IPS-18c (cell line): ENCODE data around the gene PLEKHA1.

Experiments used
- H3K4me3 ChIP-seq: 2 replicates; pipeline ENCODE4 v1.7.0; 2013; ENCODE audit warnings: low read depth, mild to moderate bottlenecking, low read length, moderate library complexity; ENCODE audit not compliant: insufficient read depth
- H3K9me3 ChIP-seq: one replicate; pipeline ENCODE4 v1.6.1; 2013; ENCODE audit warnings: mild to moderate bottlenecking, low read length, moderate library complexity; ENCODE audit not compliant: control insufficient read depth, insufficient read depth

Gene PLEKHA1

GRCh38 chr10:122391875-122392274 lies 17.4 kb downstream of the PLEKHA1 start:
- peaks cover 2% of the 10 kb centered on the region for H3K9me3 ChIP-seq
- no peak overlapping the region for H3K4me3 ChIP-seq

DNA sequence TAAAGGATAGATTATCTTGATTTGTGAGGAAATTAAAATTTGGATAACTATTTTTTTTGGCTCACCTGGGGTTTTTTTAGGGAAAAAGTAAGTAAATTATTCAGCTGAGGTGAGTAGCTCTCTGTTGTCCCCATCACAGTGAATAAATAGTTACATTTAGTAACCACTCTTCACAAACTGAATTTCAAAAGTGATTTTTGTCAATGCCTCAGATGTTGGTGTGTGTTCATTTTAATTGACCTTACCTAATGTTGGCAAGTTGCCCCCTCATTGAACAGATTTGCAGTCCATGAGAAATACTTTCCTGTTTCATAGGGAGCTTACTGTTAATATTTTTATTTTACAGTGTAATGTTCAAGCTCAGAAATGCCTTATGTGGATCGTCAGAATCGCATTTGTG lies 18.3 kb downstream of the PLEKHA1 start:
- H3K4me3 ChIP-seq = no peak overlapping the region
- H3K9me3 ChIP-seq = peaks cover 2% of the 10 kb centered on the region

- H3K9me3 ChIP-seq = no peaks in the 10 kb centered on the region
- no peak overlapping the region for H3K4me3 ChIP-seq
Observed at GRCh38 chr10:122393288-122393687, 18.8 kb downstream of the PLEKHA1 start.

- Histone ChIP-seq H3K9me3 (peaks cover 2% of the 10 kb centered on the region), H3K4me3 (no peak overlapping the region)
Observed at GRCh38 chr10:122402548-122403131, 28.1 kb downstream of the PLEKHA1 start.

- no peak overlapping the region for H3K4me3 ChIP-seq
- H3K9me3 ChIP-seq = peaks cover 2% of the 10 kb centered on the region
Observed at GRCh38 chr10:122404576-122404975, 30.1 kb downstream of the PLEKHA1 start.

DNA sequence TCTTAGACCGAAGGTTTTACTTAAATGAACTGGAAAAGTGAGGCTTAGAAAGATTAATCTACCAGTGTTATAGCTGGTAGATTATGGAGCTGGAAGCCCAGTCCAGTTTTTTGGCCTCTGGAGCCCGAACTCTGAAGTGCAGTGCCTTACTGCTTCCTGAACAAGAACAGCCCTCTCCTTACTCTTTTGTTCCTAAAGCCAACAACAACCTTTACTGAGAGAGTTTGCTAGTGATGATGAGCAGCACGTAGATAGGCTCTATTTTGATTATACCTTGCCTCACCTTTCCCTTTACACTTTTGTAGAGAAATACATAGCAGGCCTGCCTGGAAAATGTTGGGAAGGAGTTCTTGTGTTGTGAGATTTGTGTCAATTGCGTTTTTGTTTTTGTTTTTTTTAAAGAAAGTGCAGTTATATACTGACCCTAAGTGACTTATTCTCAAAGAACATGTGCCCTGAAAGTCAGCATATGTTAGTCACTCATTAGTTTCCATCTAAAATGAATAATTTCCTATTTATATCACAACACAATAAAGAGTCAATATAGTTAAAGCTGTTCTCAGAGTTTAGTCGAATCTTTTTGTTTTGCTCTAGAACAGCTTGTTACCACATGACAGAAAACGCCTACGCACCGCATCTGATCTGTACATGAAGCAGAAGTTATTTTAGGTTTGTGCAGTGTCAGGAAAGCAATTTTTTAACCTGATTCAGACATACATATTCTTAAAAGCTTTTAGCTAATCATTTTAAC lies 33.0 kb downstream of the PLEKHA1 start:
- no peaks in the 10 kb centered on the region for H3K9me3 ChIP-seq
- no peak overlapping the region for H3K4me3 ChIP-seq

- no peaks in the 10 kb centered on the region for H3K9me3 ChIP-seq
- H3K4me3 ChIP-seq = no peak overlapping the region
Observed at GRCh38 chr10:122413327-122413726, 38.8 kb downstream of the PLEKHA1 start.

DNA sequence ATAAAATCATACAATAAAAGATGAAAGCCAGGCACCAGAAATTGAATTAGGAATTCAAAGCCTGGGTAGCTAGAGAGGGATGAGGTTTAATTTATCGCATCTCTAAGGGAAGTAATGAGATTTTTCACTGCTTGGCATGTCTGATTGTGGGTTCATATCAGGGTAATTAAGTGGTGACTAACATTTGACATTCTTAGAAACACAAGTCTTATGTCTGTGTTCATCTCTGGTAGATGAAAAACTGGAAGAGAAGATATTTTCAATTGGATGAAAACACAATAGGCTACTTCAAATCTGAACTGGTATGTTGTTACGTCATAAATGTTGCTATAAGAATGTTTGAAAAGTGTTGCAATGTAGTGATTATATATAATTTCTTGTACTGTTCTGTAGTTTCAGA lies 43.2 kb downstream of the PLEKHA1 start:
- no peaks in the 10 kb centered on the region for H3K9me3 ChIP-seq

GRCh38 chr10:122419016-122419415 lies 44.5 kb downstream of the PLEKHA1 start:
- no peaks in the 10 kb centered on the region for H3K9me3 ChIP-seq
- H3K4me3 ChIP-seq = no peak overlapping the region

More for the DNA sequence above, 43.2 kb downstream of the PLEKHA1 start:
- no peak overlapping the region for H3K4me3 ChIP-seq

- no peak overlapping the region for H3K4me3 ChIP-seq
- no peaks in the 10 kb centered on the region for H3K9me3 ChIP-seq
Observed at GRCh38 chr10:122419876-122420623, 45.5 kb downstream of the PLEKHA1 start.

DNA sequence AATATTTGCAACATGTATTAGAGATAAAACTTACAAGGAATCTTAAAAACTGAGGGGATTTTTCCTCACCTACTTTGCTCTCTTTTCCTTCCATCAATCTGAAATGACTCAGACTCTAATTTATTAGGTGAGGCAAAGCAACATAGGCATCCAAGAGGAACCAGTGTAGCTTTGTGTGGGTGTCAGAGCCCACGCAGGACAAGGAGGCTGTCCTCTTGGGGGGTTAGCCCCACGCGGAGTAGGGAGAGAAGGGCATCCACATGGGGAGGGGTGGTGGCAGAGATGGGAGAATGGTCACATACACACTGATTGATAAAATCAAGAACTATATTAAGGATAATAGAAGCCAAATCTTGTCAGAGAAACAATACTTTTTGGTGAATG lies 46.1 kb downstream of the PLEKHA1 start:
- no peak overlapping the region for H3K4me3 ChIP-seq
- H3K9me3 ChIP-seq = no peaks in the 10 kb centered on the region

DNA sequence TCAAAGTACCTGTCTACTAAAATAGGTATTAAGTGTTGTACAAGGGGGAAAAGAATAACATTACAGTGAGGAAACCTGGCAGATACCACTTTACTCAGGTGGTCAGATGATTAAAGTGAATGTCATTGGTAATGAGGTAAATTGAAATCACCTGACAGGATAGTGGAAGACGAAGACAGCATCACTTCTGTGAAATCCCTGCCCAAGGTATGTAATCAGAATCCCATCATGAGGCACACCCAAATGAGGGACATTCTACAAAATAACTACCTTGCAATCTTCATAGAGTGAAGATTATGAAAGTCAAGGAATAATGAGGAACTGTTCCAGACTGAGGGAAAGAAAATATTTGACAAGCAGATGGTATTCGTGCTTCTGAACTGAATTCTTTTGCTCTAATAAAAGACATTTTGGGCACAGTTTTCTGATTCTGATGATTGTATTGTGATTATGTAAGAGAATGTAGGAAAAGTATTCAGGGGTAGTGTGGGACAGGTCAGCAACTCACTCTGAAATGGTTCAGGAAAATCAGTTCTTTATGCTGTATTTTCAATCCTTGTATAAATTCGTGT lies 46.6 kb downstream of the PLEKHA1 start:
- H3K9me3 ChIP-seq = no peaks in the 10 kb centered on the region
- H3K4me3 ChIP-seq = no peak overlapping the region

- H3K4me3 ChIP-seq = no peak overlapping the region
- no peaks in the 10 kb centered on the region for H3K9me3 ChIP-seq
Observed at GRCh38 chr10:122421742-122422141, 47.2 kb downstream of the PLEKHA1 start.

DNA sequence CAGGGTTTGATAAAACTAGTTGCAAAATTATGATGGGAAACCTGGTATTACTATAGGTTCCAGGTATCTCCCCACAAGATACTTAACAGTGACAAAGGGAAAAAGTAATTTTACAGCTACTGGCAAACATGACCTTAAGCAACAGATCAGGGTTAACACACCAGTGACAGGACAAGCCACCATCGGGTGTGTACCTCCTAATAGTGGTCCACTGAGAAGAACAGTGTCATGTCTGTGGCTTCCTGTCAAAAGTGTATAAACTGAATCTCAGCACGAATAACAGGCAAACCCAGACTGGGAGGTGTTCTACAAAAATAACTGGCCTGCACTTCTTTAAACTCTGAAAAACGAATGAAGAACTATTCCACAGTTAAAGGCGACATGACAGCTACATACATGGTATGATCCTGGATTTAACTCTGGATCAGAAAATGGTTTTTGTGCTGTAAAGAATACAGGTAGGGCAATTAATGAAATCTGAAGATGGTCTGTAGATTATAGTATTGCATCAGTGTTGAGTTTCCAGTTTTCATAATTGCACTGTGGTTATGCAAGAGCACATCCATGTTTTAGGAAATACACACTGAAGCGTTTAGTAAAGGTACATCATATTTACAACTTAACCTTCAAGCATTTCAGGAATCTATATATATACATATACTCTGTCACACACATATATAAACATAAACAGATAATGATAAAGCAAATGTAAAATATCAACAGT lies 47.9 kb downstream of the PLEKHA1 start:
- no peaks in the 10 kb centered on the region for H3K9me3 ChIP-seq

GRCh38 chr10:122424059-122424458 lies 49.6 kb downstream of the PLEKHA1 start:
- H3K9me3 ChIP-seq = no peaks in the 10 kb centered on the region
- H3K4me3 ChIP-seq = no peak overlapping the region

More for the DNA sequence above, 47.9 kb downstream of the PLEKHA1 start:
- H3K4me3 ChIP-seq = no peak overlapping the region

GRCh38 chr10:122426829-122427228 lies 52.3 kb downstream of the PLEKHA1 start:
- no peak overlapping the region for H3K4me3 ChIP-seq
- no peaks in the 10 kb centered on the region for H3K9me3 ChIP-seq

DNA sequence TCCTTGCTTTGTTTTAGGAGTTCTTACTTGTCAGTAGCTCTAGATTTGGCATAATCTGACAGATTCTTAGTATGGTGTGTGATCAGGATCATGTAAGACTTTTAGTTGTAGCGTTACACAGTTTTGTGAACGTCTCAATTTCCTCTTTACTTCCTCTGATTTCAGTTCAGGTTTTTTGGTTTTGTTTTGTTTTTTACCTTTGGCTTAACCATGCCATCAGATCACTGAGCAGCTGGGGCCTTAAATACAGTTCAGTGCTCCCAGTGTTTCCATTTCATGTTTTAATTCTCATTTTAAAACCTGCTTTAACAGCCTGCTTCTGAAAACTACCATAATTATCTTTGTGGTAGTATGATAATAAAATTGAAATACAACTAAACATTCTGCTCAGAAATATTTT lies 52.8 kb downstream of the PLEKHA1 start:
- H3K9me3 ChIP-seq = no peaks in the 10 kb centered on the region
- no peak overlapping the region for H3K4me3 ChIP-seq
